HL-60/S4 (cell line): ENCODE measurements around the gene ADAM19.
"Not testable (repeated sequence)": the region's sequence is repeated elsewhere in the genome, so short reads cannot be mapped to it uniquely, and the experiment has no call there.

Source experiments
- in situ Hi-C: fragments of 300-500 bp; cut with MboI; formaldehyde crosslinking; loops from 2 replicates; pipeline ENCODE4 v1.14.3; 2022; ENCODE audit warnings: low sequenced_read_pairs

The ADAM19 gene

GRCh38 chr5:157443041-157443549 is 132.5 kb downstream of the ADAM19 start:
- in situ Hi-C loops = no loop called here

GRCh38 chr5:157434096-157434495 is 141.5 kb downstream of the ADAM19 start:
- in situ Hi-C loops = no loop called here

DNA sequence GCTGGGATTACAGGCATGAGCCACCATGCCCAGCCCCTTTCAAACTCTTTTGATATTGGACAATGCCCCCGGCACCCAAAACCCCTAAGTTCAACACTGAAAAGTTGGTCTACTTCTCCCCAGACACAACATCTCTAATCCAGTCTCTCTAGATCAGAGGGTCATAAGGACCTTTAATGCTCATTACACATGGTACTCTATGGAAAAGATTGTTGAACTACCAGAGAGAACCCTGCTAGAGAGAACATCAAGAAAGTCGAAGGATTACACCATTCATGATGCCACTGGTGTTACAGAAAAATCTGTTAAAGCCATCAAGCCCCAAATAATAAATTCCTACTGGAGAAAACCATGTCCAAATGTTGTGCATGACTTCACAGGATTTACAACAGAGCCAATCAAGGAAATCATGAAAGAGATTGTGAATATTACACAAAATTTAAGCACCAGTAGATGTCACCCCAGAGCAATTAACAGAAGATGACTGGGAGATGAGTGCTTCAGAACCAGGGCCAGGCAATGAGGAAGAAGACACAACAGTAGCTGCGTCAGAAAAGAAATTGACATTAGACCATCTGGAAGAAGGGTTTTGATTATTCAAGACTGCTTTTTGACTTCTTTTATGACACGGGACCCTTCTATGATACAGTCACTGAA is 143.9 kb downstream of the ADAM19 start:
- in situ Hi-C loops = no loop called here

DNA sequence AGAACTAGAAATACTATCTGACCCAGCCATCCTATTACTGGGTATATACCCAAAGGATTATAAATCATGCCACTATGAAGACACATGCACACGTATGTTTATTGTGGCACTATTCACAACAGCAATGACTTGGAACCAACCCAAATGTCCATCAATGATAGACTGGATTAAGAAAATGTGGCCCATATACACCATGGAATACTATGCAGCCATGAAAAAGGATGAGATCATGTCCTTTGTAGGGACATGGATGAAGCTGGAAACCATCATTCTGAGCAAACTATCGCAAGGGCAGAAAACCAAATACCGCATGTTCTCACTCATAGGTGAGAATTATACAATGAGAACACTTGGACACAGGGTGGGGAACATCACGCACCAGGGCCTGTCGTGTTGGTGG is 145.7 kb downstream of the ADAM19 start:
- in situ Hi-C loops = not testable (repeated sequence)
